Left lung (tissue), 10 donors: ENCODE results near the gene CCDC33. TPM values are rescaled to one million over a fixed set of nuclear protein-coding genes. Genes with fewer than 3 reads are reported as not detected.
A peak's percentile ranks its signal among the peaks of the same experiment; 100 is the strongest.
"Not testable (repeated sequence)": the region's sequence is repeated elsewhere in the genome, so short reads cannot be mapped to it uniquely, and the experiment has no call there.

Experiments used
- ATAC-seq: fragments of 200-7000 bp; cut with Tn5 transposase; one replicate; pipeline ENCODE4 v1.9.1; 2020; ENCODE audit warnings: moderate library complexity
- DNase-seq, 4 donors: peaks; one replicate each; pipeline ENCODE4 v3.0.0-alpha.2; 2013 to 2020
- H3K27ac ChIP-seq, 2 donors: fragments of 200-600 bp; sonication (generic) in 1 of 2; one replicate each; pipeline versions ENCODE4 v1.5.0 to v1.8.0; 2020 to 2021
- H3K27me3 ChIP-seq, 2 donors: fragments of 200-600 bp; sonication (generic) in 1 of 2; one replicate each; pipeline versions ENCODE4 v1.5.0 to v1.8.0; 2020 to 2021
- H3K36me3 ChIP-seq, 2 donors: fragments of 200-600 bp; sonication (generic) in 1 of 2; one replicate each; pipeline versions ENCODE4 v1.5.0 to v1.8.0; 2020 to 2021
- H3K4me1 ChIP-seq, 2 donors: fragments of 200-600 bp; one replicate each; pipeline ENCODE4 v1.8.0; 2021
- H3K4me3 ChIP-seq, 2 donors: fragments of 200-600 bp; sonication (generic) in 1 of 2; one replicate each; pipeline versions ENCODE4 v1.5.0 to v1.8.0; 2020 to 2021; ENCODE audit warnings: mild to moderate bottlenecking in 1 of 2
- H3K9me3 ChIP-seq, 2 donors: fragments of 200-600 bp; sonication (generic) in 1 of 2; one replicate each; pipeline versions ENCODE4 v1.5.0 to v1.8.0; 2020 to 2021
- intact Hi-C, 2 donors: fragments of 100-400 bp; cut with DNase I; formaldehyde crosslinking; loops; one replicate each; pipeline versions ENCODE4 v1.11.2 to v1.14.2; 2022
- polyA plus RNA-seq, 6 donors: library from polyadenylated mRNA; unstranded; fragments of 120-200 nt; gene quantifications; one replicate each; pipeline ENCODE4 v1.2.1, GENCODE V29; 2013; ENCODE audit not compliant: insufficient read length in 6 of 6
- total RNA-seq, 2 donors: library from RNA; stranded (reverse); fragmentation: NEBNext Ultra II Directional; extraction: Animal tissue kit (Norgen Biotek cat#: 25700); gene quantifications; one replicate each; pipeline ENCODE4 v1.2.1, GENCODE V29; 2021
- TF ChIP-seq, protein P1 (sequence below), 2 donors: fragments of 200-600 bp; sonication (generic) in 1 of 2; IDR thresholded peaks; one replicate each; pipeline versions ENCODE4 v1.5.0 to v1.8.0; 2021; ENCODE audit warnings: antibody characterized with exemption in 2 of 2
- donor health status: DM: no; HTN: yes; CAD: no.
- donor health status: DM: no; HTN: no; CAD: no.

The CCDC33 gene
- total and polyA plus RNA-seq, 8 donors = 1.00 to 3.2 (median 1.9) TPM; not detected in 1

DNA sequence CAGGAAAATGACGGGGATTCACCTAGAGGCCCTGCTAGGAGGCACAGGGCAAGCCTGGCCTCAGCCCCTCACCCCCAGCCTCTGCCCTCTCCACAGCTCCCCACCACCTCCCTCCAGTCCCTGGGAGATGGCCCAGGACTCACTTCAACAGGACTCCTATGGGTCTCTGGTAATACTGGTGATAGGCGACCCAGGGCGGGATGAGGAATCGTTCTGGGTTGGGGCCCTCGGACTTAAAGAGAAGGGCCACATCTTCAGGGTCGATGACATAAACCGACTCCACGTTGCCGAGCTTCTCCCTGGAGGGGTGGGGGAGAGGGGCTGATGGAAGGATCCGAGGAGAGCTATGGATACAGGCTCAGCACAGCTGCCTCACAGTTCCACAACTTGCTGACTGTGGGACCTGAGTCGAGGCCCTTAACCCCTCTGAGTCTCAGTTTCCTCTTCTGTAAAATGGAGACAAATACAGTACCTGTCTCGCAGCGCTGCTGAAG is 111.7 kb downstream of the CCDC33 start:
- Histone ChIP-seq H3K27me3 (peaks cover 0 to 6% of the 10 kb centered on the region in 2 donors), H3K27ac (no peak overlapping the region), H3K4me1 (no peaks in the 10 kb centered on the region), H3K36me3 (no peaks in the 10 kb centered on the region), H3K9me3 (no peaks in the 10 kb centered on the region), H3K4me3 (no peak overlapping the region)
- intact Hi-C loops = no loop called here
- ATAC-seq (no peak), DNase-seq (no peak)
- TF ChIP-seq, protein P1, sequence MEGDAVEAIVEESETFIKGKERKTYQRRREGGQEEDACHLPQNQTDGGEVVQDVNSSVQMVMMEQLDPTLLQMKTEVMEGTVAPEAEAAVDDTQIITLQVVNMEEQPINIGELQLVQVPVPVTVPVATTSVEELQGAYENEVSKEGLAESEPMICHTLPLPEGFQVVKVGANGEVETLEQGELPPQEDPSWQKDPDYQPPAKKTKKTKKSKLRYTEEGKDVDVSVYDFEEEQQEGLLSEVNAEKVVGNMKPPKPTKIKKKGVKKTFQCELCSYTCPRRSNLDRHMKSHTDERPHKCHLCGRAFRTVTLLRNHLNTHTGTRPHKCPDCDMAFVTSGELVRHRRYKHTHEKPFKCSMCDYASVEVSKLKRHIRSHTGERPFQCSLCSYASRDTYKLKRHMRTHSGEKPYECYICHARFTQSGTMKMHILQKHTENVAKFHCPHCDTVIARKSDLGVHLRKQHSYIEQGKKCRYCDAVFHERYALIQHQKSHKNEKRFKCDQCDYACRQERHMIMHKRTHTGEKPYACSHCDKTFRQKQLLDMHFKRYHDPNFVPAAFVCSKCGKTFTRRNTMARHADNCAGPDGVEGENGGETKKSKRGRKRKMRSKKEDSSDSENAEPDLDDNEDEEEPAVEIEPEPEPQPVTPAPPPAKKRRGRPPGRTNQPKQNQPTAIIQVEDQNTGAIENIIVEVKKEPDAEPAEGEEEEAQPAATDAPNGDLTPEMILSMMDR (IDR thresholded peaks at IDR 0.05) = no peak

DNA sequence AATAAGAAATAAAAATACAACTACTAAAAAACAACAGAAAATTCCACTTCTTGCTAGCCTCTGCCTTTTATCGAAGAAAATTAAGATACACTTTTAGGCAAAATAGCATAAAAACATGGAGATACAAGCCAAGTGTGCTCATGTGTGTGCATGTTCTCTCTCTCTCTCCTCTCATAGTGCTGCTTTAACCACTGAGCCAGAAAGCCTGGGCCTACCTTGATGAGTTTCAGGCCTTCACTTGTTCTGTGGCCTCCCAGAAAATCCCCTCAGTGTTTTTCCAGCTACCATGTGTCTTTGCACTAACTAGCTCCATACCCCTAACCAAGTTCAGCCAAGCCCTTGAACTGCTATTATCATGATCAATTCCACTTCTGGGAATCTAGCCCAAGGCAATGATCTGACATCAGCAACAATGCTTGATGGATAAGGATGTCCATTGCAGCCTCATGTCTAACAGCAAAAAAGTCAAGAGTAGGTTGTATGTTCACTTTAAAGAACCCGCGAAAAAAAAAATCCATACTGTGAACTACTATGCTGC is 113.2 kb downstream of the CCDC33 start:
- TF ChIP-seq, protein P1 (IDR thresholded peaks at IDR 0.05) = no peak
- Histone ChIP-seq H3K4me3 (no peak overlapping the region), H3K27ac (no peak overlapping the region), H3K9me3 (no peaks in the 10 kb centered on the region), H3K4me1 (no peaks in the 10 kb centered on the region), H3K27me3 (peaks cover 0 to 6% of the 10 kb centered on the region in 2 donors), H3K36me3 (no peaks in the 10 kb centered on the region)
- ATAC-seq (no peak), DNase-seq (no peak)
- intact Hi-C loops = no loop called here

DNA sequence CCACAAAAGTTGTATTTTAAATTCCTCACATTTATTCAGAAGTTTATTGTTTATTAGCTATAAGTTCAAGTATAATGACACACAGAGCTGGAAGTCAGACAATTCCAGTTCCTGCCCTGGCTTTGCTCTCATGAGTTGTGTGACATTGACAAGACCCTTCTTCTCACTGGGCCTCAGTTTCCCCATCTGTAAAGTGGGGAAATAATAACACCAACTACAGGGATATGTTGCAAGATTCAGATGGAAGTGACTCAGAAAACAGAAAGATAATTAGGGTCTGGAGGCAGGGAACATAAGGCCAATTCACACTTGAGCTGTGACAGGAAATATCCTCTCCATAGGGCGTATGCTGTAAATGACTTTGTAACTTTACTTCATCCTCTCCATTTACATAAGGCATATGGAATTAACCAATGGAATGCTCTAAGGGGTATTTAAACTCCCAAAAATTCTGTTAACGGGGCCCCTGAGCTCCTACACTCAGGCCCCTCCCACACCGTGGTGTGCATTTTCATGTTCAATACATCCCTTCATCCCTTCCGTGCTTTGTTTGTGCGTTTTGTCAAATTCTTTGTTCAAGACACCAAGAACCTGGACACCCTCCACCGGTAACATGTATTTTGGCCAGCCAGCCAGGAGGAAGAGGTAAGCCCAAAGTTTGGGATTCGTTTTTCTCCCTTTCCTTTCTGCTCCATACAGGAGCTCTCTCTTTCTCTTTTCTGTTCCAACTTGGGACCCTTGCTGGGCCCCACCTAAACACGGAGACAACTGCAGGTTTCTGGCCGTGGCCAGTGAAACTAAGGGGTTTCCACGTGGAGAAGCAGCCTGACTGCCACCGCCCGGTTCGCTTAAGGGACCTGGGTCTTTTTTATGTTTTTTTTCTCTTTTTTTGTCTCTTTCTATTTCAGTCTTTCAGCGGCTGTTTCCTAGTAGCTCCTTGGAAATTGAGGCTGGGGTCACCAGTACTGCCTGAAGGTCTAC is 114.5 kb downstream of the CCDC33 start:
- no peak for ATAC-seq

DNA sequence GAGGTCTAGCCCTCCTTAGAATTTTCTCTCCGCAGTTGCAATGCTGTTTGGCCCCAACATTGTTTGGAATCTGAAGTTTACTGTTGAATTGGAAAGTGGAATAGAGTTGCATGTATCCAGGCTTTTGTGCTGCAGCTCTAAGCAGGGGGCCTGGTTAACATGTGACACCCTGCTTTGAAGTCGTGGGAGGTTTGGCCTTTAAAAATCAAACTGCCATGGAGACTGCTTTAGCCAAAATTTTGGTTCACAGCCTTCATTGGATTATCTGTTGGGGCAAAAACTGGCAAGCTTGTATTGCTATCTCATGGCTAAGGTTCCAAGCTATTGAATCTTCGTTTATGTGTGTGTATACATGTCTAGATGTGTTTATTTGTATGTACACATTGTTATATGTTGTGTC is 115.5 kb downstream of the CCDC33 start:
- Histone ChIP-seq H3K4me1 (no peaks in the 10 kb centered on the region), H3K27ac (no peak overlapping the region), H3K4me3 (no peak overlapping the region), H3K27me3 (peaks cover 0 to 6% of the 10 kb centered on the region in 2 donors), H3K36me3 (no peaks in the 10 kb centered on the region), H3K9me3 (no peaks in the 10 kb centered on the region)
- intact Hi-C loops = no loop called here
- TF ChIP-seq, protein P1 (IDR thresholded peaks at IDR 0.05) = no peak
- ATAC-seq (no peak), DNase-seq (peak in 1 of 4 donors; percentile 19)

More for the DNA sequence above, 114.5 kb downstream of the CCDC33 start:
- no peaks in the 10 kb centered on the region for H3K36me3 ChIP-seq
- no peak overlapping the region for H3K4me3 ChIP-seq
- peaks cover 0 to 6% of the 10 kb centered on the region in 2 donors for H3K27me3 ChIP-seq
- intact Hi-C loops = no loop called here
- H3K9me3 ChIP-seq = no peaks in the 10 kb centered on the region
- TF ChIP-seq, protein P1 (IDR thresholded peaks at IDR 0.05) = no peak
- H3K27ac ChIP-seq = no peak overlapping the region
- H3K4me1 ChIP-seq = no peaks in the 10 kb centered on the region
- DNase-seq = no peak

DNA sequence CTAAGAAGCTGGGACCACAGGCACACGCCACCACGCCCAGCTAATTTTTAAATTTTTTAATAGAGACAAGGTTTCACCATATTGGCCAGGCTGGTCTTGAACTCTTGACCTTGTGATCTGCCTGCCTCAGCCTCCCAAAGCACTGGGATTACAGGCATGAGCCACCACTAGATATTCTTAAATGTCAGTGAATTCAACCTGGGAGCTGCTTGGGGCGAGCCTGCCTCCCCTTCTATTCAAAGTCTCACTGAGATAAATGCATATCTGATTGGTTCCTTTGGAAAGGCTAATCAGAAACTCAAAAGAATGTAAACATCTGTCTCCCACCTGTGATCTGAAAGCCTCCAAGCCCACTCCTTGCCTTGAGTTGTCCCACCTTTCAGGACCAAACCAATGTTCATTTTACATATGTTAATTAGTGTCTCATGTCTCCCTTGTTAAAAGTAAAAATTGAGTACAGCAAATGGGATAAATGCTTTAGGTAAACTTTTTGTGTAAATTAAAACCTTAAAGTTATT is 116.3 kb downstream of the CCDC33 start:
- H3K9me3 ChIP-seq = no peaks in the 10 kb centered on the region
- H3K4me3 ChIP-seq = no peak overlapping the region
- DNase-seq (no peak), ATAC-seq (no peak)
- intact Hi-C loops = no loop called here
- H3K27me3 ChIP-seq = peaks cover 0 to 6% of the 10 kb centered on the region in 2 donors
- TF ChIP-seq, protein P1 (IDR thresholded peaks at IDR 0.05) = no peak
- no peak overlapping the region for H3K27ac ChIP-seq
- no peaks in the 10 kb centered on the region for H3K36me3 ChIP-seq
- H3K4me1 ChIP-seq = no peaks in the 10 kb centered on the region

DNA sequence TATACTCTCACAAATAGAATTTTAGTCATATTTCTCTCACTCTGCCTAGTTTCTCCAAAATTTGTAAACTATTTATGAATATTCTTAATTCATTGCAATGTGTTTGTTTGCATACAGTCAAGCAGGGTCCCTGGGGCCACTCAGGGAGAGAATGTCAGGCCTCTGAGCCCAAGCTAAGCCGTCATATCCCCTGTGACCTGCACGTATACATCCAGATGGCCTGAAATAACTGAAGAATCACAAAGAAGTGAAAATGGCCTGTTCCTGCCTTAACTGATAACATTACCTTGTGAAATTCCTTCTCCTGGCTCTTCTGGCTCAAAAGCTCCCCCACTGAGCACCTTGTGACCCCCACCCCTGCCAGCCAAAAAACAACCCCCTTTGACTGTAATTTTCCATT is 117.9 kb downstream of the CCDC33 start:
- H3K4me3 ChIP-seq, H3K4me1 ChIP-seq, H3K27me3 ChIP-seq, ATAC-seq, DNase-seq, H3K9me3 ChIP-seq, H3K27ac ChIP-seq, intact Hi-C loops, H3K36me3 ChIP-seq: not testable (repeated sequence)

DNA sequence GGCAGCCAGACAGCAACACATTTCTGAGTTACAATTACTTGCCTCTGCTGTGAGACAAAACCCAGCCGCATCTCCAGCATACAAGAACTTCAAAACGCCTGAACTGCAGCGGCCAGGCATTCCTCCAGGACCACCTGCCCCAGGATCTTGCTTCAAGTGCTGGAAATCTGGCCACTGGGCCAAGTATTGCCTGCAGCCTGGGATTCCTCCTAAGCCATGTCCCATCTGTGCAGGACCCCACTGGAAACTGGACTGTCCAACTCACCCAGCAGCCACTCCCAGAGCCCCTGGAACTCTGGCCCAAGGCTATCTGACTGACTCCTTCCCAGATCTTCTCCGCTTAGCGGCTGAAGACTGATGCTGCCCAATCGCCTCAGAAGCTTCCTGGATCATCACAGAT is 119.9 kb downstream of the CCDC33 start:
- intact Hi-C loops, H3K27me3 ChIP-seq, H3K9me3 ChIP-seq, ATAC-seq, DNase-seq, H3K36me3 ChIP-seq, H3K4me3 ChIP-seq, H3K4me1 ChIP-seq, H3K27ac ChIP-seq: not testable (repeated sequence)
